WTC11 (cell line): ENCODE results near the gene MTUS2. TPM values are rescaled to one million over a fixed set of nuclear protein-coding genes. Genes with fewer than 3 reads are reported as not detected.

ENCODE experiments used
- ATAC-seq: fragments of 200-7000 bp; cut with Tn5 transposase; 2 replicates; pipeline ENCODE4 v1.10.0; 2021; ENCODE audit warnings: mild to moderate bottlenecking, moderate library complexity
- CTCF ChIA-PET: fragments of 300-600 bp; sonication (Branson Sonifier 250); formaldehyde crosslinking; loops from one replicate; lab custom pipeline; 2021; ENCODE audit warnings: antibody characterized with exemption; lab: Charles Lee
- POLR2A ChIA-PET: fragments of 350-600 bp; sonication (Branson Sonifier 250); formaldehyde crosslinking; loops from one replicate; lab custom pipeline; 2021; ENCODE audit warnings: antibody characterized with exemption; lab: Charles Lee
- DNase-seq: peaks from one replicate; pipeline ENCODE4 v3.0.0; 2021; ENCODE audit warnings: low spot score
- H3K27ac Mint-ChIP-seq: 2 replicates; pipeline ENCODE4 v1.8.0; 2021; ENCODE audit warnings: mixed read lengths
- H3K27me3 Mint-ChIP-seq: 2 replicates; pipeline ENCODE4 v1.8.0; 2021; ENCODE audit warnings: low read depth, mild to moderate bottlenecking, moderate library complexity, mixed read lengths
- H3K36me3 Mint-ChIP-seq: 2 replicates; pipeline ENCODE4 v1.8.0; 2021; ENCODE audit warnings: mixed read lengths
- H3K4me1 Mint-ChIP-seq: 2 replicates; pipeline ENCODE4 v1.8.0; 2022; ENCODE audit warnings: mixed read lengths
- H3K4me3 Mint-ChIP-seq: 2 replicates; pipeline ENCODE4 v1.8.0; 2021; ENCODE audit warnings: mild to moderate bottlenecking, moderate library complexity, mixed read lengths
- H3K9me3 Mint-ChIP-seq: 2 replicates; pipeline ENCODE4 v1.8.0; 2021; ENCODE audit warnings: mixed read lengths
- CDX4 ChIP-seq: fragments of 250-450 bp; sonication (Bioruptor Pico); IDR thresholded peaks from 2 replicates; pipeline ENCODE4 v1.9.0; 2021; ENCODE audit warnings: moderate library complexity, mild to moderate bottlenecking, inconsistent platforms, borderline replicate concordance
- ESRRA ChIP-seq: sonication (generic); formaldehyde crosslinking; IDR thresholded peaks from 2 replicates; pipeline ENCODE4 v1.8.1; 2022; ENCODE audit warnings: mild to moderate bottlenecking, missing genetic modification reagents, borderline replicate concordance
- FOXJ3 ChIP-seq: sonication (generic); formaldehyde crosslinking; IDR thresholded peaks from 2 replicates; pipeline ENCODE4 v1.9.0; 2021; ENCODE audit warnings: missing genetic modification reagents, mild to moderate bottlenecking, borderline replicate concordance
- FOXP1 ChIP-seq: sonication (generic); formaldehyde crosslinking; IDR thresholded peaks from 2 replicates; pipeline ENCODE4 v1.8.0; 2022; ENCODE audit warnings: missing genetic modification reagents, mild to moderate bottlenecking, moderate library complexity, borderline replicate concordance
- GTF2I ChIP-seq: fragments of 250-450 bp; sonication (Bioruptor Pico); conservative IDR thresholded peaks from 2 replicates; pipeline ENCODE4 v1.4.0; 2021; ENCODE audit warnings: mild to moderate bottlenecking
- MYBL2 ChIP-seq: sonication (generic); formaldehyde crosslinking; IDR thresholded peaks from 2 replicates; pipeline ENCODE4 v1.8.1; 2023; ENCODE audit warnings: mild to moderate bottlenecking, moderate library complexity, missing genetic modification reagents
- NFATC4 ChIP-seq: fragments of 250-450 bp; sonication (Bioruptor Pico); IDR thresholded peaks from 2 replicates; pipeline ENCODE4 v1.9.0; 2021; ENCODE audit warnings: mild to moderate bottlenecking
- PRRX2 ChIP-seq: fragments of 250-450 bp; sonication (Bioruptor Pico); IDR thresholded peaks from 2 replicates; pipeline ENCODE4 v1.8.0; 2021; ENCODE audit warnings: mild to moderate bottlenecking
- SMAD3 ChIP-seq: sonication (generic); formaldehyde crosslinking; IDR thresholded peaks from 2 replicates; pipeline ENCODE4 v1.8.0; 2022; ENCODE audit warnings: missing genetic modification reagents, mild to moderate bottlenecking, borderline replicate concordance
- SMAD4 ChIP-seq: sonication (generic); formaldehyde crosslinking; IDR thresholded peaks from 2 replicates; pipeline ENCODE4 v1.8.0; 2022; ENCODE audit warnings: mild to moderate bottlenecking, missing genetic modification reagents
- ZMAT4 ChIP-seq: fragments of 250-450 bp; sonication (Bioruptor Pico); IDR thresholded peaks from 2 replicates; pipeline ENCODE4 v1.9.0; 2021; ENCODE audit warnings: mild to moderate bottlenecking
- ZNF425 ChIP-seq: fragments of 250-450 bp; sonication (Bioruptor Pico); conservative IDR thresholded peaks from 2 replicates; pipeline ENCODE4 v1.9.0; 2021; ENCODE audit warnings: mild to moderate bottlenecking
- ZNF671 ChIP-seq: fragments of 250-450 bp; sonication (Bioruptor Pico); IDR thresholded peaks from 2 replicates; pipeline ENCODE4 v1.8.0; 2021; ENCODE audit warnings: mild to moderate bottlenecking
- total RNA-seq: library from RNA; stranded (reverse); gene quantifications from 3 replicates; pipeline ENCODE4 v1.2.3, GENCODE V29; 2021
- TF ChIP-seq, protein P1 (sequence below): fragments of 250-450 bp; sonication (Bioruptor Pico); IDR thresholded peaks from 2 replicates; pipeline ENCODE4 v1.9.0; 2021; ENCODE audit warnings: mild to moderate bottlenecking, borderline replicate concordance
- TF ChIP-seq, protein P2 (sequence below): sonication (generic); formaldehyde crosslinking; IDR thresholded peaks from 2 replicates; pipeline ENCODE4 v1.8.0; 2022; ENCODE audit warnings: mild to moderate bottlenecking, missing genetic modification reagents
- TF ChIP-seq, protein P3 (sequence below): sonication (generic); formaldehyde crosslinking; IDR thresholded peaks from 2 replicates; pipeline ENCODE4 v1.8.1; 2022; ENCODE audit warnings: missing genetic modification reagents, borderline replicate concordance
- TF ChIP-seq, protein P4 (sequence below): sonication (generic); formaldehyde crosslinking; IDR thresholded peaks from 2 replicates; pipeline ENCODE4 v1.8.1; 2023; ENCODE audit warnings: mild to moderate bottlenecking, missing genetic modification reagents, moderate library complexity
- TF ChIP-seq, protein P5 (sequence below): fragments of 250-450 bp; sonication (Bioruptor Pico); IDR thresholded peaks from 2 replicates; pipeline ENCODE4 v1.9.0; 2021; ENCODE audit warnings: mild to moderate bottlenecking
- TF ChIP-seq, protein P6 (sequence below): sonication (generic); formaldehyde crosslinking; IDR thresholded peaks from 2 replicates; pipeline ENCODE4 v1.8.1; 2023; ENCODE audit warnings: mild to moderate bottlenecking, missing genetic modification reagents

The MTUS2 gene
- total RNA-seq, 1 experiment from 2014 or later = 0.22 TPM

DNA sequence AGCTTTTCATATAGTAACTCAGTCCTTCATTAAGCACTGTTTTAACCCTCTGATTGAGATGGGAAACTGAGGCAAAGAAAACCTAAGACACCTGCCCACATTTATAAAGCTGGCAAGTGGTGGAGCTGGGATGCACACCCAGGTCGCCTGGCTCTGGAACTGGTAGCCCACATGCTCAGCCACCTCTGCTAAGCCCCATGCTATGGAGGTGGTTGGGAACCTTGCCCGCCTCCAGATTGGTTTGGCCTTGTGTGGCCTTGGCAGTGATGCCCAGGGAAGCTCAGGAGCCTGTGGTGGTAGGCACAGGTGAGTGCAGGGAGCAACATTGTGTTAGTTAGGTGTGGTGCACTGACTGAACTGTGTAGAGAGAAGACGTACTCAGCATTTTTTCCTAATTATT is 370.2 kb downstream of the MTUS2 start:
- no peak for ATAC-seq
- peaks cover 22% of the 10 kb centered on the region for H3K9me3 Mint-ChIP-seq
- H3K27ac Mint-ChIP-seq = no peak overlapping the region
- ChIA-PET POLR2A (no interaction called here), CTCF (no interaction called here)
- no peak for DNase-seq
- TF ChIP-seq, protein P1, sequence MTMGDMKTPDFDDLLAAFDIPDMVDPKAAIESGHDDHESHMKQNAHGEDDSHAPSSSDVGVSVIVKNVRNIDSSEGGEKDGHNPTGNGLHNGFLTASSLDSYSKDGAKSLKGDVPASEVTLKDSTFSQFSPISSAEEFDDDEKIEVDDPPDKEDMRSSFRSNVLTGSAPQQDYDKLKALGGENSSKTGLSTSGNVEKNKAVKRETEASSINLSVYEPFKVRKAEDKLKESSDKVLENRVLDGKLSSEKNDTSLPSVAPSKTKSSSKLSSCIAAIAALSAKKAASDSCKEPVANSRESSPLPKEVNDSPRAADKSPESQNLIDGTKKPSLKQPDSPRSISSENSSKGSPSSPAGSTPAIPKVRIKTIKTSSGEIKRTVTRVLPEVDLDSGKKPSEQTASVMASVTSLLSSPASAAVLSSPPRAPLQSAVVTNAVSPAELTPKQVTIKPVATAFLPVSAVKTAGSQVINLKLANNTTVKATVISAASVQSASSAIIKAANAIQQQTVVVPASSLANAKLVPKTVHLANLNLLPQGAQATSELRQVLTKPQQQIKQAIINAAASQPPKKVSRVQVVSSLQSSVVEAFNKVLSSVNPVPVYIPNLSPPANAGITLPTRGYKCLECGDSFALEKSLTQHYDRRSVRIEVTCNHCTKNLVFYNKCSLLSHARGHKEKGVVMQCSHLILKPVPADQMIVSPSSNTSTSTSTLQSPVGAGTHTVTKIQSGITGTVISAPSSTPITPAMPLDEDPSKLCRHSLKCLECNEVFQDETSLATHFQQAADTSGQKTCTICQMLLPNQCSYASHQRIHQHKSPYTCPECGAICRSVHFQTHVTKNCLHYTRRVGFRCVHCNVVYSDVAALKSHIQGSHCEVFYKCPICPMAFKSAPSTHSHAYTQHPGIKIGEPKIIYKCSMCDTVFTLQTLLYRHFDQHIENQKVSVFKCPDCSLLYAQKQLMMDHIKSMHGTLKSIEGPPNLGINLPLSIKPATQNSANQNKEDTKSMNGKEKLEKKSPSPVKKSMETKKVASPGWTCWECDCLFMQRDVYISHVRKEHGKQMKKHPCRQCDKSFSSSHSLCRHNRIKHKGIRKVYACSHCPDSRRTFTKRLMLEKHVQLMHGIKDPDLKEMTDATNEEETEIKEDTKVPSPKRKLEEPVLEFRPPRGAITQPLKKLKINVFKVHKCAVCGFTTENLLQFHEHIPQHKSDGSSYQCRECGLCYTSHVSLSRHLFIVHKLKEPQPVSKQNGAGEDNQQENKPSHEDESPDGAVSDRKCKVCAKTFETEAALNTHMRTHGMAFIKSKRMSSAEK (CRISPR knock-in tag) = no peak
- no peak for TF ChIP-seq CDX4 (CRISPR knock-in tag)
- TF ChIP-seq NFATC4 = no peak
- no peak for TF ChIP-seq GTF2I (CRISPR knock-in tag)
- TF ChIP-seq, protein P2, sequence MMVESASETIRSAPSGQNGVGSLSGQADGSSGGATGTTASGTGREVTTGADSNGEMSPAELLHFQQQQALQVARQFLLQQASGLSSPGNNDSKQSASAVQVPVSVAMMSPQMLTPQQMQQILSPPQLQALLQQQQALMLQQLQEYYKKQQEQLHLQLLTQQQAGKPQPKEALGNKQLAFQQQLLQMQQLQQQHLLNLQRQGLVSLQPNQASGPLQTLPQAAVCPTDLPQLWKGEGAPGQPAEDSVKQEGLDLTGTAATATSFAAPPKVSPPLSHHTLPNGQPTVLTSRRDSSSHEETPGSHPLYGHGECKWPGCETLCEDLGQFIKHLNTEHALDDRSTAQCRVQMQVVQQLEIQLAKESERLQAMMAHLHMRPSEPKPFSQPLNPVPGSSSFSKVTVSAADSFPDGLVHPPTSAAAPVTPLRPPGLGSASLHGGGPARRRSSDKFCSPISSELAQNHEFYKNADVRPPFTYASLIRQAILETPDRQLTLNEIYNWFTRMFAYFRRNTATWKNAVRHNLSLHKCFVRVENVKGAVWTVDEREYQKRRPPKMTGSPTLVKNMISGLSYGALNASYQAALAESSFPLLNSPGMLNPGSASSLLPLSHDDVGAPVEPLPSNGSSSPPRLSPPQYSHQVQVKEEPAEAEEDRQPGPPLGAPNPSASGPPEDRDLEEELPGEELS = no peak
- TF ChIP-seq ESRRA = no peak
- no peak for TF ChIP-seq FOXP1 (CRISPR knock-in tag)
- no peak for TF ChIP-seq ZNF425
- TF ChIP-seq, protein P3, sequence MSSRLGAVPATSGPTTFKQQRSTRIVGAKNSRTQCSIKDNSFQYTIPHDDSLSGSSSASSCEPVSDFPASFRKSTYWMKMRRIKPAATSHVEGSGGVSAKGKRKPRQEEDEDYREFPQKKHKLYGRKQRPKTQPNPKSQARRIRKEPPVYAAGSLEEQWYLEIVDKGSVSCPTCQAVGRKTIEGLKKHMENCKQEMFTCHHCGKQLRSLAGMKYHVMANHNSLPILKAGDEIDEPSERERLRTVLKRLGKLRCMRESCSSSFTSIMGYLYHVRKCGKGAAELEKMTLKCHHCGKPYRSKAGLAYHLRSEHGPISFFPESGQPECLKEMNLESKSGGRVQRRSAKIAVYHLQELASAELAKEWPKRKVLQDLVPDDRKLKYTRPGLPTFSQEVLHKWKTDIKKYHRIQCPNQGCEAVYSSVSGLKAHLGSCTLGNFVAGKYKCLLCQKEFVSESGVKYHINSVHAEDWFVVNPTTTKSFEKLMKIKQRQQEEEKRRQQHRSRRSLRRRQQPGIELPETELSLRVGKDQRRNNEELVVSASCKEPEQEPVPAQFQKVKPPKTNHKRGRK (CRISPR knock-in tag) = no peak
- no peak for TF ChIP-seq FOXJ3 (CRISPR knock-in tag)
- no peak for TF ChIP-seq ZMAT4 (CRISPR knock-in tag)
- TF ChIP-seq SMAD4 = no peak
- TF ChIP-seq ZNF671 = no peak
- no peak for TF ChIP-seq MYBL2 (CRISPR knock-in tag)
- TF ChIP-seq SMAD3 = no peak
- TF ChIP-seq, protein P4, sequence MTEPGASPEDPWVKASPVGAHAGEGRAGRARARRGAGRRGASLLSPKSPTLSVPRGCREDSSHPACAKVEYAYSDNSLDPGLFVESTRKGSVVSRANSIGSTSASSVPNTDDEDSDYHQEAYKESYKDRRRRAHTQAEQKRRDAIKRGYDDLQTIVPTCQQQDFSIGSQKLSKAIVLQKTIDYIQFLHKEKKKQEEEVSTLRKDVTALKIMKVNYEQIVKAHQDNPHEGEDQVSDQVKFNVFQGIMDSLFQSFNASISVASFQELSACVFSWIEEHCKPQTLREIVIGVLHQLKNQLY (CRISPR knock-in tag) = no peak
- TF ChIP-seq, protein P5, sequence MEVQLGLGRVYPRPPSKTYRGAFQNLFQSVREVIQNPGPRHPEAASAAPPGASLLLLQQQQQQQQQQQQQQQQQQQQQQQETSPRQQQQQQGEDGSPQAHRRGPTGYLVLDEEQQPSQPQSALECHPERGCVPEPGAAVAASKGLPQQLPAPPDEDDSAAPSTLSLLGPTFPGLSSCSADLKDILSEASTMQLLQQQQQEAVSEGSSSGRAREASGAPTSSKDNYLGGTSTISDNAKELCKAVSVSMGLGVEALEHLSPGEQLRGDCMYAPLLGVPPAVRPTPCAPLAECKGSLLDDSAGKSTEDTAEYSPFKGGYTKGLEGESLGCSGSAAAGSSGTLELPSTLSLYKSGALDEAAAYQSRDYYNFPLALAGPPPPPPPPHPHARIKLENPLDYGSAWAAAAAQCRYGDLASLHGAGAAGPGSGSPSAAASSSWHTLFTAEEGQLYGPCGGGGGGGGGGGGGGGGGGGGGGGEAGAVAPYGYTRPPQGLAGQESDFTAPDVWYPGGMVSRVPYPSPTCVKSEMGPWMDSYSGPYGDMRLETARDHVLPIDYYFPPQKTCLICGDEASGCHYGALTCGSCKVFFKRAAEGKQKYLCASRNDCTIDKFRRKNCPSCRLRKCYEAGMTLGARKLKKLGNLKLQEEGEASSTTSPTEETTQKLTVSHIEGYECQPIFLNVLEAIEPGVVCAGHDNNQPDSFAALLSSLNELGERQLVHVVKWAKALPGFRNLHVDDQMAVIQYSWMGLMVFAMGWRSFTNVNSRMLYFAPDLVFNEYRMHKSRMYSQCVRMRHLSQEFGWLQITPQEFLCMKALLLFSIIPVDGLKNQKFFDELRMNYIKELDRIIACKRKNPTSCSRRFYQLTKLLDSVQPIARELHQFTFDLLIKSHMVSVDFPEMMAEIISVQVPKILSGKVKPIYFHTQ = no peak
- TF ChIP-seq PRRX2 (CRISPR knock-in tag) = no peak
- TF ChIP-seq, protein P6, sequence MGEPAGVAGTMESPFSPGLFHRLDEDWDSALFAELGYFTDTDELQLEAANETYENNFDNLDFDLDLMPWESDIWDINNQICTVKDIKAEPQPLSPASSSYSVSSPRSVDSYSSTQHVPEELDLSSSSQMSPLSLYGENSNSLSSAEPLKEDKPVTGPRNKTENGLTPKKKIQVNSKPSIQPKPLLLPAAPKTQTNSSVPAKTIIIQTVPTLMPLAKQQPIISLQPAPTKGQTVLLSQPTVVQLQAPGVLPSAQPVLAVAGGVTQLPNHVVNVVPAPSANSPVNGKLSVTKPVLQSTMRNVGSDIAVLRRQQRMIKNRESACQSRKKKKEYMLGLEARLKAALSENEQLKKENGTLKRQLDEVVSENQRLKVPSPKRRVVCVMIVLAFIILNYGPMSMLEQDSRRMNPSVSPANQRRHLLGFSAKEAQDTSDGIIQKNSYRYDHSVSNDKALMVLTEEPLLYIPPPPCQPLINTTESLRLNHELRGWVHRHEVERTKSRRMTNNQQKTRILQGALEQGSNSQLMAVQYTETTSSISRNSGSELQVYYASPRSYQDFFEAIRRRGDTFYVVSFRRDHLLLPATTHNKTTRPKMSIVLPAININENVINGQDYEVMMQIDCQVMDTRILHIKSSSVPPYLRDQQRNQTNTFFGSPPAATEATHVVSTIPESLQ (CRISPR knock-in tag) = no peak
- H3K36me3 Mint-ChIP-seq = peaks cover 1% of the 10 kb centered on the region
- no peaks in the 10 kb centered on the region for H3K4me1 Mint-ChIP-seq
- H3K27me3 Mint-ChIP-seq = no peaks in the 10 kb centered on the region; the same call in 1 of the 2 replicates
- H3K4me3 Mint-ChIP-seq = no peak overlapping the region
